Mesothelial cell of epicardium (in vitro differentiated cells): ENCODE results near the gene SGMS1. TPM values are rescaled to one million over a fixed set of nuclear protein-coding genes. Genes with fewer than 3 reads are reported as not detected.
"Not testable (repeated sequence)": the region's sequence is repeated elsewhere in the genome, so short reads cannot be mapped to it uniquely, and the experiment has no call there.

Source experiments
- DNase-seq, 2 experiments: peaks; one replicate each; pipeline ENCODE4 v3.0.0; 2021; ENCODE audit warnings: low spot score in 2 of 2; ENCODE audit not compliant: unreplicated experiment in 2 of 2
- H3K27ac Mint-ChIP-seq: 2 replicates; pipeline ENCODE4 v1.8.0; 2021; ENCODE audit warnings: mixed read lengths
- H3K27me3 Mint-ChIP-seq: 2 replicates; pipeline ENCODE4 v1.8.0; 2021; ENCODE audit warnings: low read depth, mixed read lengths
- H3K36me3 Mint-ChIP-seq: 2 replicates; pipeline ENCODE4 v1.8.0; 2021; ENCODE audit warnings: mixed read lengths
- H3K4me1 Mint-ChIP-seq: 2 replicates; pipeline ENCODE4 v1.8.0; 2021; ENCODE audit warnings: mixed read lengths
- H3K4me3 Mint-ChIP-seq: 2 replicates; pipeline ENCODE4 v1.8.0; 2021; ENCODE audit warnings: mild to moderate bottlenecking, moderate library complexity, mixed read lengths
- H3K9me3 Mint-ChIP-seq: 2 replicates; pipeline ENCODE4 v1.8.0; 2021; ENCODE audit warnings: mixed read lengths
- CTCF ChIP-seq: fragments of 200-600 bp; sonication (generic); IDR thresholded peaks from one replicate; pipeline ENCODE4 v1.5.0; 2021; ENCODE audit warnings: antibody characterized with exemption; ENCODE audit not compliant: unreplicated experiment
- total RNA-seq: library from RNA; stranded (reverse); gene quantifications from 3 replicates; pipeline ENCODE4 v1.2.1, GENCODE V29; 2021

Gene SGMS1
- total RNA-seq, 1 donor from 2014 or later: 14.9 TPM

DNA sequence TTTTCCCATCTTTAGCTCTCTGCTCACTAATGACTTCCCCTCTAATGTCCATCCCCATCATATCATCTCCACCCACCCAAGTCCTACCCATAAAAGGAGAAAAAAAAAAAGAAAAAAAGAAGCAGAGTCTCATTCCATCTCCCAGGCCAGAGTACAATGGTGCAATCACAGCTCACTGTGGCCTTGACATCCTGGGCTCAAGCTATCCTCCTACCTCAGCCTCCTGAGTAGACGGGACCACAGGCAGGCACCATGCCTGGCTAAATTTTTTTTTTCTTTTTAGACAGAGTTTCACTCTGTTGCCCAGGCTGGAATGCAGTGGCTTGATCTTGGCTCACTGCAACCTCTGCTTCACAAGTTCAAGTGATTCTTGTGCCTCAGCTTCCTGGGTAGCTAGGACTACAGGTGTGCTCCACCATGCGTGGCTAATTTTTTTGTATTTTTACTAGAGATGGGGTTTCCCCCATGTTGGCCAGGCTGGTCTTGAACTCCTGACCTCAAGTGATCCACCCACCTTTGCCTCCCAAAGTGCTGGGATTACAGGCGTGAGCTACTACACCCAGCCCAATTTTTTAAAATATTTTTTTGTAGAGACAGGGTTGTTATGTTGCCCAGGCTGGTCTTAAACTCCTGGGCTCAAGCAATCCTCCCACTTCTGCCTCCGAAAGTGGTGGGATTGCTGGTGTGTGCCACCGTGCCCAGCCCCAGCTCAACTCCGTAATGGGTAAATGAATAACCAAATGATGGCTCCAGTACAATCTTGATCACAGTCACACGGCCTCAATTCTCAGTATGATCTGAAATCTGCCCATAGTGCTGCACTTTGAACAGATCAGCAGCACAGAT is 24.6 kb upstream of the SGMS1 start:
- Mint-ChIP-seq H3K9me3 (no peaks in the 10 kb centered on the region), H3K4me1 (no peaks in the 10 kb centered on the region), H3K36me3 (no peaks in the 10 kb centered on the region), H3K4me3 (no peak overlapping the region), H3K27ac (no peak overlapping the region), H3K27me3 (peaks cover 5% of the 10 kb centered on the region)
- DNase-seq: no peak
- no peak for TF ChIP-seq CTCF

DNA sequence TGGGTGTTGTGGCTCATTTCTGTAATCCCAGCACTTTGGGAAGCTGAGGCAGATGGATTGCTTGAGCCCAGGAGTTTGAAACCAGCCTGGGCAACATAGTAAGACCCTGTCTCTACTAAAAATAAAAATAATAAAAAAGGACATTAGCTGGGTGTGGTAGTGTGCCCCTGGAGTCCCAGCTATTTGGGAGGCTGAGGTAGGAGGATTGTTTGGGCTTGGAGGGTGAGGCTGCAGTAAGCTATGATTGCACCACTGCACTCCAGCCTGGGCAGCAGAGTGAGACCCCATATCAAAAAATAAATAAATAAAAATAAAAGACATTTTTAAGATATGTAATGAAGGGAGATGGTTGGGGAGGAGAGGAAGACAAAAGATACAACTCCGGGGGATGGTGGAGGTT is 23.6 kb upstream of the SGMS1 start:
- not testable (repeated sequence) for H3K27me3 Mint-ChIP-seq, H3K4me3 Mint-ChIP-seq, H3K36me3 Mint-ChIP-seq, H3K4me1 Mint-ChIP-seq, H3K9me3 Mint-ChIP-seq, DNase-seq, H3K27ac Mint-ChIP-seq

- Mint-ChIP-seq H3K9me3 (no peaks in the 10 kb centered on the region), H3K27me3 (peaks cover 9% of the 10 kb centered on the region), H3K36me3 (no peaks in the 10 kb centered on the region), H3K4me3 (no peak overlapping the region), H3K4me1 (no peaks in the 10 kb centered on the region), H3K27ac (no peak overlapping the region)
- no peak for DNase-seq
- TF ChIP-seq CTCF: no peak
Observed at GRCh38 chr10:50645236-50645635, 21.5 kb upstream of the SGMS1 start.

DNA sequence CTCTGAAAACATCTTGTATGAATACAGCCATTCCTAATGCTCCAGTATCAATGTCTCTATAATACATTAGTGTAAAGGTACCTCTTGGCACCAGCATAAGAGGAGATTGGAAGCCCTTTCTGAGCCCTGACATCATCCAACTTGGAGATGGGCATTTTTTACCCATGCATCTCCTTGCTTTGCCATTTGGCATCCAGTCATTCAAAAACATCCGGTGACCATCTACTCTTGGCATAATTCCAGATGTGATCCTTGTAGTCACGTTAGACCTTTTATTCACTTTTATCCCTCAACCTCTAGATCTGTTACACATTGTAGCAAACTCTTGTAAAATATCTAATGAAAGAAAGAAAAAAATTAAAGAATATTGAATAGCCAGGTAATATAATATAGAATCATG is 17.9 kb upstream of the SGMS1 start:
- H3K27ac Mint-ChIP-seq: no peak overlapping the region
- H3K27me3 Mint-ChIP-seq: peaks cover 18% of the 10 kb centered on the region
- no peaks in the 10 kb centered on the region for H3K4me1 Mint-ChIP-seq
- no peak for DNase-seq
- no peaks in the 10 kb centered on the region for H3K36me3 Mint-ChIP-seq
- TF ChIP-seq CTCF: no peak
- no peaks in the 10 kb centered on the region for H3K9me3 Mint-ChIP-seq
- H3K4me3 Mint-ChIP-seq: no peak overlapping the region

DNA sequence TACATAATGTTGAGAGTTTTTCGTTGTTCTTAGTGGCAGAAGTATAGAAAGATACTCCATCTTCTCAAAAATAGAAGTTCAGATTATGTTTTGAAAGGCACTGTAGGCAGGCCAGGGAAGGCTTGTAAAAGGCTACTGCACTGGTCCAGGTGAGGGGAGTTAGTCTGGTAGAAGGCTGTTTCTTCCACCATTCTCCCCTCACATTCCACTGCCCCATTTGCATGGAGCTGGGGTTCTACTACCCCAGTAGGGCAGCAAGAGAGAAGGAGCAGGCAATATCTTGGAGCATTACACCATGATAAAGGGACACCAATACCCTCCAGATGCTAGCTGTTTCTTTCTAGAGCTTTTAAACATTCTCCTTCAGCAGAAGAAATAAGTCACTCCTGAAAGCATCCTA is 16.5 kb upstream of the SGMS1 start:
- Mint-ChIP-seq H3K36me3 (no peaks in the 10 kb centered on the region), H3K4me3 (no peak overlapping the region), H3K27me3 (peaks cover 18% of the 10 kb centered on the region), H3K27ac (no peak overlapping the region), H3K9me3 (no peaks in the 10 kb centered on the region), H3K4me1 (no peaks in the 10 kb centered on the region)
- no peak for DNase-seq
- TF ChIP-seq CTCF: no peak

GRCh38 chr10:50636618-50637579 is 13.1 kb upstream of the SGMS1 start:
- Mint-ChIP-seq H3K9me3 (no peaks in the 10 kb centered on the region), H3K27ac (no peak overlapping the region)
- TF ChIP-seq CTCF: no peak

More at GRCh38 chr10:50636618-50637579, 13.1 kb upstream of the SGMS1 start:
- Mint-ChIP-seq H3K36me3 (no peaks in the 10 kb centered on the region), H3K27me3 (peaks cover 11% of the 10 kb centered on the region), H3K4me3 (no peak overlapping the region), H3K4me1 (no peaks in the 10 kb centered on the region)
- DNase-seq: no peak
